HL-60 (cell line): ENCODE measurements around the gene ULK1.

Source experiments
- DNase-seq, 2 experiments: peaks; one replicate each; pipeline ENCODE4 v3.0.0-alpha.2; 2010 to 2020; ENCODE audit warnings: low read depth in 1 of 2, low spot score in 1 of 2
- H3K27ac ChIP-seq: fragments of 250-450 bp; sonication (Bioruptor Pico); replicated peaks from 2 replicates; pipeline ENCODE4 v1.5.1; 2020; ENCODE audit warnings: mild to moderate bottlenecking, moderate library complexity
- H3K27me3 ChIP-seq: fragments of 250-450 bp; sonication (Bioruptor Pico); 2 replicates; pipeline ENCODE4 v1.5.1; 2021; ENCODE audit warnings: mild to moderate bottlenecking, moderate library complexity; ENCODE audit not compliant: insufficient read depth, poor library complexity, severe bottlenecking
- H3K4me3 ChIP-seq: replicated peaks from 2 replicates; pipeline ENCODE4 v1.5.1; 2011; ENCODE audit warnings: mild to moderate bottlenecking, control low read depth, low read length; ENCODE audit not compliant: insufficient read depth
- CTCF ChIP-seq: IDR thresholded peaks from one replicate; pipeline ENCODE4 v1.5.1; 2011; ENCODE audit warnings: low read length, control low read depth, inconsistent platforms; ENCODE audit not compliant: insufficient read depth
- GABPA ChIP-seq: IDR thresholded peaks from 2 replicates; pipeline ENCODE4 v1.6.1; 2012; ENCODE audit warnings: low read depth
- POLR2AphosphoS5 ChIP-seq: IDR thresholded peaks from 2 replicates; pipeline ENCODE4 v1.6.1; 2012; ENCODE audit warnings: low read depth
- REST ChIP-seq: IDR thresholded peaks from 2 replicates; pipeline ENCODE4 v1.6.1; 2012; ENCODE audit warnings: low read depth; ENCODE audit not compliant: insufficient replicate concordance
- SPI1 ChIP-seq: IDR thresholded peaks from 2 replicates; pipeline ENCODE4 v1.6.1; 2012; ENCODE audit warnings: low read depth, mild to moderate bottlenecking, borderline replicate concordance

The ULK1 gene

GRCh38 chr12:131894981-131895639, 688 bp downstream of the ULK1 start:
- DNase-seq: no peak
- no peaks in the 10 kb centered on the region for H3K27me3 ChIP-seq
- peak overlapping the region; percentile 66 for H3K27ac ChIP-seq
- no peak for TF ChIP-seq CTCF
- no peak for TF ChIP-seq SPI1
- no peak for TF ChIP-seq GABPA
- peak overlapping the region; percentile 64 for H3K4me3 ChIP-seq

- TF ChIP-seq CTCF (no peak), SPI1 (no peak), GABPA (no peak), REST (no peak), POLR2AphosphoS5 (no peak)
- H3K4me3 ChIP-seq: peak overlapping the region; percentile 64
- no peaks in the 10 kb centered on the region for H3K27me3 ChIP-seq
- peak overlapping the region; percentile 66 for H3K27ac ChIP-seq
- DNase-seq: no peak
Measured at GRCh38 chr12:131895640-131896079, 1.2 kb downstream of the ULK1 start.

- no peaks in the 10 kb centered on the region for H3K27me3 ChIP-seq
- DNase-seq: peak in 1 of 2 experiments; percentile 73
- TF ChIP-seq GABPA (no peak), SPI1 (no peak), POLR2AphosphoS5 (no peak)
- peak overlapping the region; percentile 64 for H3K4me3 ChIP-seq
- H3K27ac ChIP-seq: peak overlapping the region; percentile 66
Measured at GRCh38 chr12:131896080-131896810, 1.8 kb downstream of the ULK1 start.

GRCh38 chr12:131896811-131897270, 2.4 kb downstream of the ULK1 start:
- Histone ChIP-seq H3K27me3 (no peaks in the 10 kb centered on the region), H3K27ac (peak overlapping the region; percentile 66), H3K4me3 (peak overlapping the region; percentile 64)
- DNase-seq: peak in 1 of 2 experiments; percentile 76
- peak; percentile 96 for TF ChIP-seq POLR2AphosphoS5
- TF ChIP-seq GABPA: 0 out of 2 replicates have a peak, but pooled peaks have one; percentile 11
- no peak for TF ChIP-seq REST
- TF ChIP-seq CTCF: no peak
- TF ChIP-seq SPI1: peak; percentile 72; the same call in 1 of the 2 replicates
